OCI-LY3 (cell line): ENCODE results near the gene DDO.

Source experiments
- CTCF ChIP-seq: fragments of 200-600, 300-600 bp; sonication (generic); IDR thresholded peaks from 2 replicates; pipeline ENCODE4 v1.5.1; 2014; ENCODE audit warnings: antibody characterized with exemption, low read length, low read depth
- EZH2phosphoT487 ChIP-seq: fragments of 200-600 bp; shearing (Covaris generic); IDR thresholded peaks from 2 replicates; pipeline ENCODE4 v1.6.1; 2018; ENCODE audit warnings: antibody characterized with exemption, mixed run types, low read depth

GRCh38 chr6:110358553-110359160, 56.7 kb downstream of the DDO start:
- TF ChIP-seq CTCF: no peak
- no peak for TF ChIP-seq EZH2phosphoT487
